Measurements from ENCODE around the gene FBXO10. TPM values are rescaled to one million over a fixed set of nuclear protein-coding genes. Genes with fewer than 3 reads are reported as not detected.

The FBXO10 gene
- total and polyA plus RNA-seq, 2 of the 8 experiments (the other 6 are each of a cell fraction or from before 2014, with no cell fraction given): 13.1 to 13.9 TPM

DNA sequence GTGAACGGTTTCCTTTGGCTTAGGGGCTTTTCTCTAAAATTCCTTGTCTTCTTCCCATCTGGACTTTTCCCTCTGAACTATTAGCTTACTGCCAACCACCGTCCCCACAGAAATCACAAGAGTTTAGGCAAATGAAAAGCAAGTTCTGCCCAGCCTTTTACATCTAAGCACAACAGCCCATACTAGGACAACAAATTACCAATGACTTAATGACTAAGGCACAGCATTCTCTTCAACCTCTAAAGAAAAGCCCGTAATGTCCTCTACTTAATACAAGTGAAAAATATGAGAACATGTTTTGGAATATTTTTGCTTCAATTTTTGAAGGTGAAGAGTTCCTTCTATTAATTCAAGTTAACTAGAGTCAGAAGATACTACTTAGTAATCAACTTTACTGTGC is 112.2 kb downstream of the FBXO10 start:
- no peak overlapping the region for H3K27ac ChIP-seq (ENCODE audit: low read depth, low read length)
- H4K5ac ChIP-seq (ENCODE audit: insufficient read length, low read depth, low read length): no peak overlapping the region
- H2AK5ac ChIP-seq (ENCODE audit: low read depth, low read length): no peak overlapping the region
- no peak overlapping the region for H2BK5ac ChIP-seq (ENCODE audit: low read depth, low read length)
- no peak overlapping the region for H2BK12ac ChIP-seq (ENCODE audit: low read depth, low read length)
- WGBS, 2 experiments (ENCODE audit: extremely low coverage in 1 of 2, insufficient coverage in 1 of 2, insufficient read length in 1 of 2, insufficient replicate concordance in 2 of 2, low coverage in 1 of 2, low lambda C conversion rate in 2 of 2, missing lambda C conversion rate in 1 of 2): 71% methylated on average over 3 of the region's 3 CpGs; no CpG with 5 or more reads in 1 of the 2 experiments
- H3K36me3 ChIP-seq (ENCODE audit: control insufficient read depth in 2 of 4, insufficient read depth in 4 of 4, low read length in 3 of 4): no peaks in the 10 kb centered on the region
- no peak overlapping the region for H3K56ac ChIP-seq (replicated peaks; ENCODE audit: insufficient read length, low read depth, low read length)
- H4K91ac ChIP-seq (replicated peaks; ENCODE audit: insufficient read length, low read length): no peak overlapping the region
- ChIA-PET CTCF (ENCODE audit: partially characterized antibody) (interaction anchor here (1.1 to 5.6 kb wide), 3 partner anchors 11 to 49 kb away, joined by 3 to 18 read pairs (median 3); no protein-coding TSS in a partner anchor), POLR2A (ENCODE audit: partially characterized antibody) (interaction anchor here (0.6 to 4.5 kb wide), 5 partner anchors 12 to 34 kb away, joined by 3 to 40 read pairs (median 3); partner anchors contain the start of gene POLR1E)
- peaks cover 4% of the 10 kb centered on the region; the same call in 1 of the 2 replicates for H3K79me1 ChIP-seq (ENCODE audit: low read depth, low read length)
- H3K23ac ChIP-seq (ENCODE audit: insufficient read length): no peak overlapping the region
- no peak overlapping the region for H3K14ac ChIP-seq (ENCODE audit: insufficient read length)
- peaks cover 4% of the 10 kb centered on the region; the same call in 1 of the 2 replicates for H3K23me2 ChIP-seq (ENCODE audit: low read depth, low read length)
- H3K9ac ChIP-seq (replicated peaks in 1 of 4; ENCODE audit: extremely low read depth in 1 of 4, low read depth in 3 of 4, low read length in 3 of 4): peak overlapping the region in 3 of 4 experiments; percentile 53 to 97 (median 91); a peak in 5 of 7 replicates
- no peak overlapping the region for H2BK120ac ChIP-seq (replicated peaks; ENCODE audit: low read depth, low read length)
- H3K79me2 ChIP-seq (ENCODE audit: control insufficient read depth in 1 of 2, insufficient read depth in 2 of 2, low read length in 2 of 2): peaks cover 29 to 52% of the 10 kb centered on the region in 2 experiments
- peaks cover 2 to 8% of the 10 kb centered on the region in 2 experiments for H4K20me1 ChIP-seq (replicated peaks in 1 of 2; ENCODE audit: control insufficient read depth in 1 of 2, insufficient read depth in 2 of 2, low read length in 2 of 2)
- no peaks in the 10 kb centered on the region for H3K27me3 ChIP-seq (replicated peaks in 1 of 4; ENCODE audit: control insufficient read depth in 3 of 4, extremely low read depth in 1 of 4, insufficient read depth in 3 of 4, low read length in 3 of 4)
- DNase-seq (ENCODE audit: low read depth in 1 of 2, low spot score in 2 of 2) (no peak), FAIRE-seq (no peak)
- H2AFZ ChIP-seq (ENCODE audit: low read length): no peak overlapping the region
- H3K18ac ChIP-seq (ENCODE audit: extremely low read depth, low read length): no peak overlapping the region
- H4K8ac ChIP-seq (ENCODE audit: extremely low read depth, insufficient read depth, low read length): no peak overlapping the region
- H3K4me3 ChIP-seq (ENCODE audit: extremely low read depth in 1 of 4, insufficient read depth in 2 of 4, low read depth in 3 of 4, low read length in 4 of 4): peak overlapping the region; percentile 69 to 94 (median 87)
- H3K4me1 ChIP-seq (replicated peaks in 1 of 4; ENCODE audit: control insufficient read depth in 3 of 4, insufficient read depth in 4 of 4, low read length in 3 of 4): peaks cover 0 to 9% (median 4%) of the 10 kb centered on the region in 4 experiments; a peak in 2 of 7 replicates
- no peak overlapping the region for H3K4ac ChIP-seq (replicated peaks; ENCODE audit: insufficient read length, low read depth, low read length)
- H2BK15ac ChIP-seq (ENCODE audit: low read length): no peak overlapping the region
- no peak overlapping the region for H2BK20ac ChIP-seq (ENCODE audit: low read length)
- H3K9me3 ChIP-seq (ENCODE audit: insufficient read depth in 2 of 2, low read depth in 1 of 2, low read length in 1 of 2): no peaks in the 10 kb centered on the region
- peak overlapping the region; percentile 82 to 88 for H3K4me2 ChIP-seq (ENCODE audit: insufficient read depth in 1 of 2, low read depth in 2 of 2, low read length in 2 of 2)
- TF ChIP-seq POLR2AphosphoS5 (IDR thresholded peaks at IDR 0.05; ENCODE audit: low read depth, low read length) (no peak), CEBPB (IDR thresholded peaks at IDR 0.05; ENCODE audit: low read depth, low read length) (no peak), SP4 (IDR thresholded peaks at IDR 0.05; ENCODE audit: low read length) (no peak), RNF2 (IDR thresholded peaks at IDR 0.05; ENCODE audit: borderline replicate concordance, low read depth, low read length, missing control alignments, poor library complexity, severe bottlenecking) (no peak), HDAC6 (IDR thresholded peaks at IDR 0.05; ENCODE audit: low read depth, low read length) (no peak), TAF1 (IDR thresholded peaks at IDR 0.05; ENCODE audit: low read depth, low read length) (no peak), SRF (IDR thresholded peaks at IDR 0.05; ENCODE audit: low read depth, low read length) (no peak), TAF7 (optimal IDR thresholded peaks at IDR 0.05; ENCODE audit: borderline replicate concordance, low read depth, low read length) (no peak), POU5F1 (IDR thresholded peaks at IDR 0.05; ENCODE audit: low read depth, low read length) (no peak)
- TF ChIP-seq, protein P1, sequence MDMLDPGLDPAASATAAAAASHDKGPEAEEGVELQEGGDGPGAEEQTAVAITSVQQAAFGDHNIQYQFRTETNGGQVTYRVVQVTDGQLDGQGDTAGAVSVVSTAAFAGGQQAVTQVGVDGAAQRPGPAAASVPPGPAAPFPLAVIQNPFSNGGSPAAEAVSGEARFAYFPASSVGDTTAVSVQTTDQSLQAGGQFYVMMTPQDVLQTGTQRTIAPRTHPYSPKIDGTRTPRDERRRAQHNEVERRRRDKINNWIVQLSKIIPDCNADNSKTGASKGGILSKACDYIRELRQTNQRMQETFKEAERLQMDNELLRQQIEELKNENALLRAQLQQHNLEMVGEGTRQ (IDR thresholded peaks at IDR 0.05; ENCODE audit: low read length): no peak
- TF ChIP-seq, protein P2, sequence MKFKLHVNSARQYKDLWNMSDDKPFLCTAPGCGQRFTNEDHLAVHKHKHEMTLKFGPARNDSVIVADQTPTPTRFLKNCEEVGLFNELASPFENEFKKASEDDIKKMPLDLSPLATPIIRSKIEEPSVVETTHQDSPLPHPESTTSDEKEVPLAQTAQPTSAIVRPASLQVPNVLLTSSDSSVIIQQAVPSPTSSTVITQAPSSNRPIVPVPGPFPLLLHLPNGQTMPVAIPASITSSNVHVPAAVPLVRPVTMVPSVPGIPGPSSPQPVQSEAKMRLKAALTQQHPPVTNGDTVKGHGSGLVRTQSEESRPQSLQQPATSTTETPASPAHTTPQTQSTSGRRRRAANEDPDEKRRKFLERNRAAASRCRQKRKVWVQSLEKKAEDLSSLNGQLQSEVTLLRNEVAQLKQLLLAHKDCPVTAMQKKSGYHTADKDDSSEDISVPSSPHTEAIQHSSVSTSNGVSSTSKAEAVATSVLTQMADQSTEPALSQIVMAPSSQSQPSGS (IDR thresholded peaks at IDR 0.05; ENCODE audit: low read length): no peak
